HG02763 (cell line): ENCODE measurements around the gene HHATL.

Experiments
- ATAC-seq: cut with Tn5 transposase; IDR thresholded peaks from one replicate; pipeline ENCODE4 v1.9.1; 2021; ENCODE audit warnings: mild to moderate bottlenecking, moderate library complexity; ENCODE audit not compliant: unreplicated experiment

The HHATL gene

GRCh38 chr3:42666577-42666998 is 36.0 kb downstream of the HHATL start:
- no peak for ATAC-seq

- ATAC-seq: no peak
These were observed 36.6 kb downstream of the HHATL start for GRCh38 chr3:42666022-42666421.

GRCh38 chr3:42665050-42665878 is 37.3 kb downstream of the HHATL start:
- no peak for ATAC-seq

- no peak for ATAC-seq
These were observed 38.2 kb downstream of the HHATL start for GRCh38 chr3:42664438-42664803.

GRCh38 chr3:42663581-42664437 is 38.8 kb downstream of the HHATL start:
- ATAC-seq: no peak

- no peak for ATAC-seq
These were observed 39.6 kb downstream of the HHATL start for GRCh38 chr3:42662813-42663535.

GRCh38 chr3:42662037-42662812 is 40.4 kb downstream of the HHATL start:
- ATAC-seq: no peak

- ATAC-seq: no peak
These were observed 41.0 kb downstream of the HHATL start for GRCh38 chr3:42661593-42662022.

- no peak for ATAC-seq
These were observed 41.7 kb downstream of the HHATL start for GRCh38 chr3:42660898-42661297.

- no peak for ATAC-seq
These were observed 42.4 kb downstream of the HHATL start for GRCh38 chr3:42660131-42660715.

GRCh38 chr3:42659451-42660130 is 43.0 kb downstream of the HHATL start:
- ATAC-seq: no peak

- ATAC-seq: no peak
These were observed 43.7 kb downstream of the HHATL start for GRCh38 chr3:42658771-42659390.

GRCh38 chr3:42658091-42658770 is 44.4 kb downstream of the HHATL start:
- ATAC-seq: no peak

GRCh38 chr3:42657675-42658074 is 44.9 kb downstream of the HHATL start:
- no peak for ATAC-seq

- no peak for ATAC-seq
These were observed 45.7 kb downstream of the HHATL start for GRCh38 chr3:42656680-42657610.

- no peak for ATAC-seq
These were observed 46.5 kb downstream of the HHATL start for GRCh38 chr3:42655980-42656679.

- no peak for ATAC-seq
These were observed 47.2 kb downstream of the HHATL start for GRCh38 chr3:42655331-42655888.
